GM18873 (cell line): Measurements from ENCODE around the gene KIAA0319L.

Experiments used
- ATAC-seq: cut with Tn5 transposase; IDR thresholded peaks from one replicate; pipeline ENCODE4 v1.9.1; 2021; ENCODE audit warnings: mild to moderate bottlenecking, moderate library complexity, moderate number of reproducible peaks; ENCODE audit not compliant: unreplicated experiment, low FRiP score

The KIAA0319L gene

GRCh38 chr1:35406103-35406502 lies 151.1 kb downstream of the KIAA0319L start:
- no peak for ATAC-seq

- no peak for ATAC-seq
Observed at GRCh38 chr1:35401049-35401448, 156.2 kb downstream of the KIAA0319L start.

- ATAC-seq = no peak
Observed at GRCh38 chr1:35398739-35399138, 158.5 kb downstream of the KIAA0319L start.

GRCh38 chr1:35394386-35394785 lies 162.8 kb downstream of the KIAA0319L start:
- no peak for ATAC-seq

- no peak for ATAC-seq
Observed at GRCh38 chr1:35390600-35391494, 166.4 kb downstream of the KIAA0319L start.

GRCh38 chr1:35386959-35387358 lies 170.2 kb downstream of the KIAA0319L start:
- no peak for ATAC-seq

GRCh38 chr1:35386290-35386689 lies 170.9 kb downstream of the KIAA0319L start:
- ATAC-seq = no peak
